ENCODE results near the gene MIOX.
A peak's percentile ranks its signal among the peaks of the same experiment; 100 is the strongest.

The MIOX gene

GRCh38 chr22:50490531-50491308 lies 4.1 kb downstream of the MIOX start:
- no peak for DNase-seq (ENCODE audit: low read depth)

DNA sequence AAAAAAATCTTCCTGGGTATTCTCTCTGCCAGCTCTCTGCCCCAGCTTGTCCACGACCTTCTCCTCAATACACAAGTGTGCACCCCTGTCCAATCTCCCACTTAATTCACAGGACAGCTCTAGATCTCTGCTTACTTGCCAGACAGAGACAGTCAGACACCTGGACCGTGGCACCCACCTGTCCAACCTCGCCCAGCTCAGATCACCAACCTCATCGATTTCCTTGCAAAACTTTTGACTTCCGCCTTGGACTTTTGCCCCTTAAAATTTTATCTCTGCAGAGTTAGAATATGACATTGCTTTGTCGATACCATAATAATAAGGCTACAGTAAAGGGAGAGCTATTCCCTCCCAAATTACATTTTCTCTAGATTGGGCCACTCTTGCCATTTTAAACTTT lies 10.4 kb downstream of the MIOX start:
- DNase-seq (ENCODE audit: low read depth), result no peak

GRCh38 chr22:50498322-50498890 lies 11.7 kb downstream of the MIOX start:
- peak; percentile 60 for DNase-seq (ENCODE audit: low read depth)

GRCh38 chr22:50500452-50500851 lies 13.8 kb downstream of the MIOX start:
- no peak for DNase-seq (ENCODE audit: low read depth)

DNA sequence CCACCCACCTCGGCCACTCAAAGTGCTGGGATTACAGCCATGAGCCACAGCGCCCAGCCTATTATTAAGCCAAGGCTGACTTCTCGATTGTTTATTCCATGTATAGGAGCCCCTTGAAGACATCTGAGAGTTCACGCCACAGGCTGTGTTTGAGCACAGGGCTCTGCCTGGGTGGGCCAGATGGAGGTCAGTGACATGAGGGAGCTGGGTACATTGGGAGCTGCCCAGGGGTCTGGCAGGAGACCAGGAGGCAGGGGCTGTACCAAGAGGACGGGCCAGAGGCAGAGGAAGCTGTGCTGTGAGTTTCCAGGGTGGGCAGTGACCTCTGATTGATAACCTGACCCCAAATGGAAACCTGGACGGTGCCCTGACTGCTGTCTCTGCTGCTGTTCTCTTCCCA lies 15.4 kb downstream of the MIOX start:
- DNase-seq (ENCODE audit: low read depth), result no peak

GRCh38 chr22:50502628-50503474 lies 16.2 kb downstream of the MIOX start:
- DNase-seq (ENCODE audit: low read depth), result no peak

GRCh38 chr22:50503475-50504145 lies 17.0 kb downstream of the MIOX start:
- no peak for DNase-seq (ENCODE audit: low read depth)

- DNase-seq (ENCODE audit: low read depth), result no peak
Observed at GRCh38 chr22:50504369-50505211, 17.9 kb downstream of the MIOX start.

- DNase-seq (ENCODE audit: low read depth), result no peak
Observed at GRCh38 chr22:50505276-50505775, 18.7 kb downstream of the MIOX start.

GRCh38 chr22:50505776-50506610 lies 19.3 kb downstream of the MIOX start:
- DNase-seq (ENCODE audit: low read depth), result no peak

- no peak for DNase-seq (ENCODE audit: low read depth)
Observed at GRCh38 chr22:50506611-50507420, 20.2 kb downstream of the MIOX start.

DNA sequence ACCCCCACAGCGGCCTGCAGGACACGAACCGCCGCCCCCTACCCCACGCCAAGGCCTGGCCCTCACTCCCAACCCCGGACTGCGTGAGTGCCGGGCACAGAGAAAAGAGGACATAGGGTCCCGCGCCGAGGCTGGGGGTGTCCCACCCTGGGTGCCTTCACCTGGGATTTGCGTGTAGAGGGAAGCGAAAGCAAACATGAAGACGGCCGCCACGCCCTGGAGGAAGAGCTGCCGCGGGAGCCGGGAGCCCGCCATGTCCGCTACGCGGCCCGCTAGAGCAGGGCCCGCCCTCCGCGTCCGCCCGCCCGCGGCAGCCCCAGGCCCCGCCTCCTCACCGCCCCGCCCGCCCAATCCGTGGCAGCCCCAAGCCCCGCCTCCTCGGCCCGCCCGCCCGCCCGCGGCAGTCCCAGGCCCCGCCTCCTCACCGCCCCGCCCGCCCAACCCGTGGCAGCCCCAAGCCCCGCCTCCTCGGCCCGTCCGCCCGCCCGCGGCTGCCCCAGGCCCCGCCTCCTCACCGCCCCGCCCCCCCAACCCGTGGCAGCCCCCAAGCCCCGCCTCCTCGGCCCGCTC lies 20.8 kb downstream of the MIOX start, which contains the start of gene LMF2:
Gene LMF2 (minus strand): TSS at position 282 of the 570 bp plus-strand sequence. CDS start 27 bp downstream, at position 255.
- peak; percentile 93 for DNase-seq (ENCODE audit: low read depth)

DNA sequence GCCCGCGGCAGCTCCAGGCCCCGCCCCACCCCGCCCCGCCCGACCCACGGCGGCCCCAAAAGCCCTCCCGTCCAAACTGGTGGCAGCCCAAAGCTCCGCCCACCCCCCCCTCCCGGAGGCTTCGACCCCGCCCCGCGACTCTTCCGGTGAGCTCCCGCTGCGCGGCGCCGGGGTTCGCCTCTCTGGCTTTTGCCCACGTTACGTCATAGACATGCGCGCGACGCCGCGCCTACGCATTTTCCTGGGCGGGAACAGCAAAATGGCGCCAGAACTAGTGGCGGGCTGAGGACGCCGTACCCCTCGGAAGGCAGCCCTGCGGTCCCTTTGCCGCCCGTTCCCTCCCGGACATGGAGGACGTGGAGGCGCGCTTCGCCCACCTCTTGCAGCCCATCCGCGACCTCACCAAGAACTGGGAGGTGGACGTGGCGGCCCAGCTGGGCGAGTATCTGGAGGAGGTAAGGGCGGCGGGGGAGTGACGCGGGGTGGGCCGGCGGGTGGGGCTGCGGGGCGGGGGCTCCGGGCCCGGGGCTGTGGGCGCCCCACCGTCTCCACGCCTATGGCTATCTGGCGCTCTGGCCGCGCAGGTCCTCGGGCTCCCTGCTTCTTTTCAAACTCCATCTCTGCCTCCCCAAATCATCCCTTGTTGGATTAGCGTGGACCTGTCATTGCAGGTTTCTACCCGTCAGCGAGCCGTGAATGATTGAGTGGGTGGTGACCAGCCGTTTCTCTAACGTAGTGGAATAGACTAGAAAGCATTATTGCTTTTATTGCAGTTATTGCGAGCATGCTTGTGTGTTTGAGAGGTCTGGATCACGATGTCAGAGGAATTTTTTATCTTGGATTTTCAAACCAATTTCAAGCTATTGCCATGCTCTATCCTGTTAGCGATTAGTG lies 21.6 kb downstream of the MIOX start, which contains the start of gene NCAPH2:
Gene NCAPH2 (plus strand): TSS at position 234 of the 894 bp plus-strand sequence. CDS start 114 bp downstream, at position 348.
- peak; percentile 98 for DNase-seq (ENCODE audit: low read depth)

GRCh38 chr22:50508897-50509296 lies 22.2 kb downstream of the MIOX start:
- DNase-seq (ENCODE audit: low read depth), result no peak

DNA sequence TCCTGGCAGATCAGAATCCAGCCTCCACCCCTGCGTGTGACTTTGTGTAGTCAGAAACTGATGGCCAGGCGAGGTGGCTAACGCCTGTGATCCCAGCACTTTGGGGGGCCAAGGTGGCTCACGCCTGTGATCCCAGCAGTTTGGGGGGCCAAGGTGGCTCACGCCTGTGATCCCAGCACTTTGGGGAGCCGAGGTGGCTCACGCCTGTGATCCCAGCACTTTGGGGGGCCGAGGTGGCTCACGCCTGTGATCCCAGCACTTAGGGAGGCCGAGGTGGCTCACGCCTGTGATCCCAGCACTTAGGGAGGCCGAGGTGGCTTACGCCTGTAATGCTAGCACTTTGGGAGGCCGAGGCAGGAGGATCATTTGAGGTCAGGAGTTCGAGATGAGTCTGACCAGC lies 26.5 kb downstream of the MIOX start:
- DNase-seq (ENCODE audit: low read depth), result no peak

- DNase-seq (ENCODE audit: low read depth), result no peak
Observed at GRCh38 chr22:50516068-50516467, 29.4 kb downstream of the MIOX start.

DNA sequence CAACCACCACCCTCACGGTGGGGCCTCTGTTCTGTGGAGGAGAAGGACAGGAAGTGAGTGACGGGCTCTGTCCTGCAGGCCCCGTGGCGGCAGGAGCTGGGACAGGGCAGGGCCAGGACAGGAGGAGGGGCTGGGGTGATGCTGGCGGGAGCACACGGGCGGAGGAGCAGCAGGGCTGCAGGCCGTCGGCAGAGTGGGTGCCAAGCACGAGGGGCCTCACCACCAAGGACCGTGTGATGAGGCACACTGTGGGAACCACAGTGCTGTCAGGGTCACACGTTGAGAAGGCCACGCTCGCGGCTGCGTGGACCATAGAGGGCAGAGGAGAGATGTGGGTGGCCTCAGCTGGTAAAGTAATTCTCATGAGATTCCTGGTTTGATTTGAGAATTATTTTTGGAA lies 30.2 kb downstream of the MIOX start:
- DNase-seq (ENCODE audit: low read depth), result no peak

All from activated T-cell treated with anti-CD3 and anti-CD28 coated beads for 1 hour (primary cell).